T-helper 1 cell (primary cell): ENCODE results near the gene JAKMIP3.
A peak's percentile ranks its signal among the peaks of the same experiment; 100 is the strongest.

Experiments used
- DNase-seq, 5 donors: peaks; one replicate each; pipeline ENCODE4 v3.0.0-alpha.2; 2012 to 2020
- total RNA-seq, 4 donors: gene quantifications; one replicate each; lab custom pipeline; 2026; lab: John Stamatoyannopoulos, UW

JAKMIP3 gene
- total RNA-seq = 1.7 to 6.9 (median 4.7) reads per million in 4 donors

- no peak for DNase-seq
Observed at GRCh38 chr10:132065491-132066105, at the start of gene JAKMIP3. JAKMIP3 (plus strand) TSS chr10:132065946; CDS start chr10:132104809, 38,863 bp downstream.

GRCh38 chr10:132016514-132016913, 49.2 kb upstream of the JAKMIP3 start:
- no peak for DNase-seq

DNA sequence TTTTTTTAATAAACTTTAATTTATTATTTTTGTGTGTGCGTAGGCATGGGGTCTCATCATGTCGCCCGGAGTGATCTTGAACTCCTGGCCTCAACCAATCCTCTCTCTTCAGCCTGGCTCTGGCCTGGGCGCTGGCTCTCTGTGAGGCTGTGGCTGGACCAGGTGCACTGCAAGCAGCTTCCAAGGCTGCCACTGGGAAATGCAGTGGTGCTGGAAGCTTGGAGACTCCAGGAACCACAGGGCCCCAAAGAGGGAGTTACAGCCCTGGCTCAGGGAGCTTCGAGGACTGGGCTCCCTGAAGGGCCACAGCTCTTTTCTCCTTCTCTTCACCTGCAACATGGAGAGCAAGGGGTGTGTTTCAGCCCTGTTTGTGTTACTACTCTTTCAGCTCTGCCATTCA, 47.3 kb upstream of the JAKMIP3 start:
- DNase-seq = no peak

DNA sequence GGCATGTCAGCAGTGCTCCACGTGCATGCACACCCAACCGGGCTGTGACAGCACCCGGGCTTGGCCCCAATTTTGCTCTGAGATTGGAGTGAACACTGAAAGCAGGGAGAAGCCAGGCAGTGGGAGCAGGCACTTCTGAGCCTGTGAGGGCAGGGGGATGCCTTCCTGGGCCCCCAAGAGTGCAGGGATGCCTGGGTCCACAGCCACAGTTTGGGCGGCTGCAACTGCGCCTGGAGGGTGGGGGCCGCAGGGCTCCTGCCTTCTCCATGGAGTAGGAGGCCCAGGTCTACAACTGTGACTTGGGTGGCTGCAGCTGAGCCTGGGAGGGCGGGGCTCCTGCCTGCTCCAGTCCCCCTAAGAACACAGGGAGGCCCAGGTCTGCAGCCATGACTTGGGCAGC, 46.4 kb upstream of the JAKMIP3 start:
- DNase-seq = no peak

DNA sequence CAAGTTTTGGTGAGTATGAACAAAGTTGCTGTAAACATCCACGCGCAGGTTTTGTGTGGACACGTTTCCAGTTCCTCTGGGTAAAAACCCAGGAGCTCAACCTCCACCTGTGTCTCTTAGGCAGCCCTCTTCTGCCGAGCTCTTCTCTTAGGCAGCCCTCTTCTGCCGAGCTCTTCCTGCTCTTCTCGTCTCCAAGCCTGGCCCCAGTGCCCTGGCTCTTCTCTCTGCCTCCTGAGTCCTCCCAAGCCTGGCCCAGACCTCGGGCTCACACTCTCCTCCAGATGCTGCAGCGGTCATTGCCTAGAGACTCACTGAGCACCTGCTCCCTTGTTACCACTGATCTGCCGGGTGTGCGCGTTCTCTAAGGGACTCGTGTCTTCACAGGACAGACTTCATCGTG, 45.3 kb upstream of the JAKMIP3 start:
- no peak for DNase-seq

DNA sequence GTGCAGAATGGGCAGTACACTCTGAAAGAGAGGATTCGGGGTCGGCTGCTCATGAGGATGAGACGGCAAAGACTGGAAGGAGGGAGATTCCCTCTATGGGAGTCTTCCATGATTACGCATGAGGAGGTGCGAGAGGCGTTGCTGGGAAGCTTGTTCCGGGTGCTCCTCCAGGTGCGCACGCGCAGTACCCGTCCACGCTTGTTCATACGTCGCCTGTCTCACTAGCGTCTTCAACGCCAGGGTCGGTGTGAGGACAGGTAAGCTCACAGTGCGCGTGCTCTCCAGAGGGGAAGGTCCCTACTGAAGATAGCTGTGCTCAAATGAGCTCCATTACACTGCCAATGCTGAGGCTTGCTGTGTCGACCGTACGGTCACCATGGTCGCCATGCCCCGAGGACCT, 44.7 kb upstream of the JAKMIP3 start:
- no peak for DNase-seq

DNA sequence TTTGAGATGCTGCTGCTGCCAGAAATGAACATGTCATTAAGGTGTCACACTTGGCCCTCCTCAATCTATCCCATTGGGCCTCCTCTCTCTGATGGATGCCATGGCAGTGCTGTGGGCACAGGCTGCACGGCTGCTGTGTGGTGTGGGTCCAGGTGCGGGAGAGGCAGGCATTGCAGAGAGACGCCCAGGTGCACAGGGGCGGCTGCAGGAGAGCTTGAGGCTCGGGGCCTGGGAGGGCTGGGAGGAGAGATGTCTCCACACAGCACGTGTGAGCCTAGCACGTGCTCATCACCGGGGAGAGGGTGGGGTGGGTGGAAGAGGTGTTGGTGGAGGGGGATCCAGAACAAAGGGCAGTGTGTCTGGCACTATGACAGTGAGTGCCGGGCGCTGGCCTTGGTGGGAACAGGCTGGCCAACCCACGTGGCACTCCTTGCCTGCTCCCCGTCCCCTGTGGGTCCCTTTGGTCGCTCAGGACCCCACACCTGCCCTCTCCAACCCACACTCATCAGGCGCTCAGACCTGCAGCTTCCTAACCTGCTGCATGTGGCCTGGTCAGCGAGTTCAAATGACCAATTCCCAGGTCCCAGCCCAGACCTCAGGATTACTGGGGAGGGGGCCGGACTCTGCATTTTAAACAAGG, 44.1 kb upstream of the JAKMIP3 start:
- DNase-seq = no peak

DNA sequence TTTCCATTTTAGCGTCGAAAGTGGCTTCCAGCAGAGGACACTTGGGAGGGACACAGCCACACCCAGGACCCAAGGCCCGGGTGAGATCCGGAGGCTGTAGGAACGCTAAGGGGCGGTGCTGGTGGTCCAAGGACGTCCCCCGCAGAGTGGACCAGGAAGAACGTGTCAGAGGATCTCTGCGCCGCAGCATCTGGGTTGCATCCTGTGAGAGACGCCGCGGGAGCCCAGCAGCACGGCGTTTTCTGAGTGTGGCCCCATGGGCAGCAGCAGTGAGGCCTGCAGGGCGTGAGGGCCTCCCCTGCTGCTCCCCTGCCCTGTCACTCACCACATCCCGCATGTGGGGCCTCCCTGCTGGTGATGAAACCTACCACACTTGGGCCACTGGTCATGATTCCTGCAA, 43.5 kb upstream of the JAKMIP3 start:
- no peak for DNase-seq

GRCh38 chr10:132023092-132023811, 42.5 kb upstream of the JAKMIP3 start:
- peak; percentile 39 to 68 (median 61) for DNase-seq

GRCh38 chr10:132027423-132027983, 38.2 kb upstream of the JAKMIP3 start:
- no peak for DNase-seq

DNA sequence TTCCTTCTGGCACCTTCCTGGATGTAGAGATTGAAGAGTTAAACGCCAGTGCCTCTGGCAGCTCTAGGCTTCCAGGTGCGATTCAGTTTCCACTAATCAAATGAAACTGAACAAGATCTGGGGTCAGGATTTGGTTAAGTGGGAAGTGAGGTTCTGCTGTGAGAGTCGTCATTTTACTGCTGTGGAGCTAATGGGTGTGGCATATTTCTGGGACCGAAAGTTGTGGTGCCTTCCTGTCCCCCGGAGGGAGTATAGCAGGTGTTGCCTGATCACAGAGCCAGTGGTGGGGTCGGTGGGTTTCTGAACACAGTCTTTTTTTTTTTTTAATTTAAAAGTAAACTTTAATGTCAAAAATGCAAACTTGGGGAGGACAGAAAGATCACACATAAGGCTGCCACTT, 37.0 kb upstream of the JAKMIP3 start:
- no peak for DNase-seq

DNA sequence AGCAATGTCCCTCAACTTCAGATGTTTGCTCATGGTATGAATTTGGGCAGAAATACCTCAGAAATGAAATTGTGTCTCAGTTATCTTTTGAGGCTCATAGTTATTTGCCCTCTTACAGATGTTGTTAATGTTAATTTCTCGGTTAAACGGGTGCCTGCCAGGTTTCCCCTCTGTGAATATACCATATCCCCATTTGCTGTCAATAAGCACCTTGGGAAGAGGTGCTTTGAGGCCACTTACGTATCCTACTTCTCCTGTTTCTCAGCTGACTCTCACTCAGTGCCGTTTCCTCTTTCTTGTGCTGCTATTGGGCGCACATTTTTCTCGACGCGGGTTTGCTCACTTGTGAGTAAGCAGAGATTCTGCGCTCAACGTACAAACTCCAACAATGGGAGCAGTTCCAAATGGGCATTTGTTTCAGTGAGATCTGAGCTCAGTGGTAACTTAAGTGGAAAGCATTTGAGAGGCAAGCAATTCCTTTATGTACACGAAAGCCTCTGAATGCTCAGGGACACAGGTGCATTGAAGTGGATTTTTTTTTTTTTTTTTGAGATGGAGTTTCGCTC, 34.8 kb upstream of the JAKMIP3 start:
- DNase-seq = no peak

DNA sequence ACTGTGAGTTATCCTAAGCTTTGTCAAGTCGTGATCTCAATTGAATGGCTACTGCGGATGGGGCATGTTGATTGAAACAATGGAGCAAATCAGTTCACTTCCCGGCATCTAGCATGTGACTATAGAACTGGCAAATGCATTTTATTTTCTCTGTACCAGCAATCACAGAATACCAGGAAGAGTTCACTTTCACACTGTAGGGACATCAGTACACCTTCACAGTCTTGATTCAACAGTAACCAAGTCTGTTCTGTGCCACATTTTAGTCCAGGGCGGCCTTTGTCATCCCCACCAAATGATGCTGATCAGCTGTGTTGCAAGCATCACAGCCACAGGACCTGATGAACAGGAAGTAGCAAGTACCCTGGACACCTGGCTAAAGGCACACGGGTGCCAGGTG, 32.1 kb upstream of the JAKMIP3 start:
- DNase-seq = no peak

- no peak for DNase-seq
Observed at GRCh38 chr10:132035476-132035875, 30.3 kb upstream of the JAKMIP3 start.

- DNase-seq = no peak
Observed at GRCh38 chr10:132036153-132036886, 29.4 kb upstream of the JAKMIP3 start.

DNA sequence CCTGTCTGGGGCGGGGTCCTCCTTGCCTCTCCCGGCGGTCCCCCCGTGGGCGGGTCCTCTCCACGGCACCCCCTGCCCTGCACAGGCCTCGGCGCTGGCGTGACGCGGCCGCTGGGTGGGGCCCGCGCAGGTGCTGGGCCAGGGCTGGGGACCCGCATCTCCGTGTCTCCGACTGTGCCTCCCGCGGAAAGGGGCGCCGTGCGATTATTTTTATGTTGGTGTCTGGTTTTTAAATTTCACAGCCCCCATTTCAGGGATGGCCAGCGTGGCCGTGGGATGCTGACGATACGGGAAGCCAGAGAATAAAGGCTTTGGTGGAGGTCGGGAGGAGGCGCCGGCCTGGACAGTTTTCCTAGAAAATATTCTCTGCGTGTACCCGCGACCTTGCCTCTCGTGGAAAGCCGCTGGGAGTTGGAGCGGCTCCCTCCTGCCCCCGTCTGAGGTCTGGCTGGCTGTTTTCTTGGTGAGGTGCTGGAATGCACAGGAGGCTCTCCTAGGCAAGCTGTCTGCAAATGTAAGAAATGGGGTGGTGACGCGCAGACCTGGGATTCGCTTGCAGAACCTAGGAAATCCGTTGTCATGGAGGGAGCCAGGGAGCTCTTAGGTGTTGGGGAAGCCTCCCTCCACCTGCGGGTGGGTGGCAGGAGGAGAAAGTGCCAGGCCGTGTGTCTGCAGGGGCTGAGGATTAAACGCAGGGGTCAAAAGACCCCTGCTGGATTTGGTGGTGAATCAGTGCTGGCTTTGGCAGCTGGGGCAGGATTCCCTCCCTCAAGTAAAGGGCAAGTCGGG, 28.7 kb upstream of the JAKMIP3 start:
- no peak for DNase-seq

- no peak for DNase-seq
Observed at GRCh38 chr10:132037676-132037975, 28.1 kb upstream of the JAKMIP3 start.

DNA sequence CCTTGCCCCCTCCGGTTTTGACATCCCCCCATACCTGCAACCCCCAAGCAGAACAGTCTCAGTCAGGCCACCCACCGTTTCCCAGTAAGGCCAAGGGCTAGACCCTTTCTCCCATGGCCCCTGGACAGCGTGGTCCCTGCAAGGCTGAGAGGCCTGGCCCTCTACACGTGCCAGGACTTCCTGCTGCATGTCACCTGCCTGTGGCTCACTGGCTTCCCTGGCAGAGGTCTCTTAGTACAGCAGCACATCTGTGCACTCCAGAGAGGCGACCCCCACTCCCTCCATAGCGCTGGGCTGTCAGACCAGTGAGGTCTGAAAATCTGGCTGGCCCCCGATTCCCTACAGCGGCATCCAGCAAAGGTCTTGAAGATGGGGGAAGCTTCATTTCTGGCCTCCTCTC, 26.4 kb upstream of the JAKMIP3 start:
- no peak for DNase-seq

DNA sequence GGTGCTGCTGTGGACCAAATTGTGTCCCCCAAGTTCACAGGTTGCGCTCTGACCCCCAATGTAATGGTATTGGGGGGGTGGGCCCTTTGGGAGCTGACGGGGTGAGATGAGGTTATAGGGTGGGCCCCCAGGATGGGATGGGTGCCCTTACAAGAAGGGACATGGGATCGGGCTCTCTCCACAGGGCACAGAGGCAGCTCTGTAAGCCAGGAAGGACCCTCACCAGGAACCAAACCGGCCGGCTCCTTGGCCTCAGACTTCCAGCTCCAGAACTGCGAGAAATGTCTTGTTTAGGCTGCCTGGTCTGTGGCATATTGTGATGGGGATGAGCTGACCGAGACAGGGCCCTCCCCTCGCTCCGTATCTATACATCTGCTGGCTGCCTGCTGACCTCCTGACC, 25.7 kb upstream of the JAKMIP3 start:
- DNase-seq = no peak

DNA sequence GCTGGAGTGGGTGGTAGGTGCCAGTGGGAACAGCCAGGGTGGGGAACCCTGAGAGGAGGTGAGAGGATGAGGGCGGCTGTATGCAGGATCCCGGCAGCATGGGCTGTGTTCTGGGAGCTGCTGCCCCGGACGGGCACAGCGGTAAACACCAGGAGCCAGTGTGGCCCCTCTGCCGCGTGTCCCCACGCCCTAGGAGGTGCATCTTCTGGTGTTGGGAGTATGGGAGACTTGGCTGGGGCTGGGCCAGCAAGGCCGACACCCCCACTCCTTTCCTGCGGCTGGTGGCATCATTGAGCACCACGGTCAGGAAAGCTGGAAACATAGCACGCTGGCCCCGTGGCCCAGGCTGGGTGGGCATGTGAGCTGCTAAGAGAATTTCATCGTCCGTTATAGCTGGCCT, 24.4 kb upstream of the JAKMIP3 start:
- no peak for DNase-seq

- DNase-seq = no peak
Observed at GRCh38 chr10:132043861-132044695, 21.7 kb upstream of the JAKMIP3 start.
